Stimulated activated CD8-positive, alpha-beta memory T cell treated with anti-CD3 and anti-CD28 coated beads, Interleukin-4, amount 100 ng/mL, for 48 hours (primary cell): ENCODE measurements around the gene EBF4.
"Not testable (repeated sequence)": the region's sequence is repeated elsewhere in the genome, so short reads cannot be mapped to it uniquely, and the experiment has no call there.

ENCODE experiments used
- DNase-seq: peaks from one replicate; pipeline ENCODE4 v3.0.0-alpha.2; 2020

Gene EBF4

GRCh38 chr20:2680046-2680445 lies 12.5 kb upstream of the EBF4 start:
- no peak for DNase-seq

DNA sequence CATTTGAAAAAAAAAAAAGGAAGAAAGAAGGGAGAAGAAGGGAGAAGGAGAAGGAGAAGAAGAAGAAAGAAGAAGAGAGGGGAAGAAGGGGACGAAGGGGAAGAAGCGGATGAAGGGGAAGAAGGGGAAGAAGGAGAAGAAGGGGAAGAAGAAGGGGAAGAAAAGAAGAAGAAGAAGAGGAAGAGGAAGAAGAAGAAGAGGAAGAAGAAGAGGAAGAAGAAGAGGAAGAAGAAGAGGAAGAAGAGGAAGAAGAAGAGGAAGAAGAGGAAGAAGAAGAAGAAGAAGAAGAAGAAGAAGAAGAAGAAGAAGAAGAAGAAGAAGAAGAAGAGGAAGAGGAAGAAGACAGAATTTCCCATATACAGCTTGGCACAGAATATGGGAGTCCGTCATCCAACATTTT lies 10.5 kb upstream of the EBF4 start:
- DNase-seq, result not testable (repeated sequence)

DNA sequence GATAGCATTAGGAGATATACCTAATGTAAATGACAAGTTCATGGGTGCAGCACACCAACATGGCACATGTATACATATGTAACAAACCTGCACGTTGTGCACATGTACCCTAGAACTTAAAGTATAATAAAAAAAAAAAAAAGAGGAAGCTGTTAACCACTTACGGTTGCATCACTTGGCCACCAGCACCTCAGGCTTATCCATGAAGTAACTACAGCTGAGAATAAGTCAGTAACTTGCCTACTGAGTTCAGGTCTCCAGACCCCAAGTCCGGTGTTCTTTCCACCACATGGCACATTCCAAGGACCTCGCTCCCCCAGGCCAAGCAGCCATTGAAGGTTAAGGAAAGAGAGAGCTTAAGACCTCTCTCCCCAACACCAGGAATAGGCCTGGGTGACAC lies 7.8 kb upstream of the EBF4 start:
- not testable (repeated sequence) for DNase-seq

DNA sequence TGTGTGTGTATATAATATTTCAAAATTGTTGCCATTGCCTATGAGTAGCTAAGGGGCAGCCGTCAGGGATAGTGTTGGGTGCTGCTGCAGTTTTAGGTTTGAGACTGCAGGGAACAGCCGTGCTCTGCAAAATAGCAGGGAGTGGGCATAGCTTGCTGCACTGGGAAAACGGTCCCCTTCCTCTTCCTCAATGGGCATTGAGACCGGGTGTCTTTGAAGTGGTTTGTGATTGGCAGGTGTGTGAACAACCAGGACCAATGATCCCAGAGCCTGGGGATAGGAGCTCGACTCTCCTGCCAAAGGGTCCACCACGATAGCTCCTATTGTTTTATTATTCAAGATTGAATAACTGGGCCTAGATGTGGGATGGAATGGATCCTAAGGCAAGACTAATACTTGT lies 5.1 kb upstream of the EBF4 start:
- DNase-seq, result no peak

- peak; percentile 85 for DNase-seq
Observed at GRCh38 chr20:2688041-2688591, 4.5 kb upstream of the EBF4 start.

DNA sequence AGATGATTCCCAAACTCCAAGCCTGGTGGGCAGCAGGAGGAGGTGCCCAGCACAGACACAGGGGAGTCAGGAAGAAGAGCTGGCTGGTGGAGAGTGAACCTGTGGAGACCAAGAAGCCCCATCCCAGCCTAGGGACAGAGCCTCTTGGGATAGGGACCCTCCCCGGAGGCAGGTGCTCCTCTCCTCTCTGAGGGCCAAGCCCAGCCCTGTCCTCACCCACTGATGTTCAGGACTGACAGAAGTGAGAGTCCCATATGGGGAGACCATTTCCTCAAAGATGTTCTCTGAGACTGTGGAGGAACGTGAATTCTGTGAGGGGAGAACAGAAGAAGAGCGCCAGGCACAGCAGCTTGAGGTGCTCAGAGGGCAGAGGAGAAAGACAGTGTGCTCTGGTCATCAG lies 2.4 kb upstream of the EBF4 start:
- DNase-seq, result no peak

GRCh38 chr20:2690718-2691117 lies 1.9 kb upstream of the EBF4 start:
- DNase-seq, result no peak

DNA sequence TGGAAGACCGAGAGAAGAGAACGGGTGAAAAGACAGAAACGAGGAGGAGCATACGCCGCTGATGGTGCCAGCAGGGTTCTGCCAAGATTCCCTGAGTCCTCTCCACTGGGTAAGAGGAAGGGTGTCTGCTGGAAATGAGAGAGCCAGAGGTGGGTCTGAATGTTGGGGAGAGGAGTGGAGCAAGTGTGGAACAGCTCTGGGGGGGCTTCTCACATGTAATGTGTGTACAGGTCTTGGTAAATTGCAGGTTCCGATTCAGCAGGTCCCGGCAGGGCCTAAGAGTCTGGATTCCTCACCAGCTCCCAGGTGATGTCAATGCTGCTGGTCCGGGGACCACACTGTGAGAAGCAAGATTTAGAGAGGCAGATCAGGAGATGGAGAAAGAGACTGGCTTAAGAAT lies 1.5 kb upstream of the EBF4 start:
- no peak for DNase-seq

DNA sequence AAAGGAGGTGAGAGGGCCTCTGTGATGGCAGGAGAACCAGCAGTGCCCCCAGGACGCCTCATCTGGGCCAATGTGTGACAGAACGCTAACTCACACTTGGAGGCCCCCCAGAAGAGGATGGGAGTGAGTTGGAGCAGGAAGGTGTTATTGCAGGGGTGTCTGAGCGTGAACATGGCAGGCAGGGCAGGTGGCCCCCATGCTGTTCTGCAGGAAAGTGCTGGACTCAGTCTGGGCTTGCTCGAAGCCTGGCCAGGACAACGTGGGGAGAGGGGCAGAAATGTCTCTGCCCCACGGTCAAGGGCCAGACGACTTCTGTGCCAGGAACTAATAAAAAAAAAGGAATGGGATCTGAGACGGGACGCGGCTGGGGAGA lies 931 bp upstream of the EBF4 start:
- no peak for DNase-seq

- no peak for DNase-seq
Observed at GRCh38 chr20:2692886-2693285, 306 bp downstream of the EBF4 start.

DNA sequence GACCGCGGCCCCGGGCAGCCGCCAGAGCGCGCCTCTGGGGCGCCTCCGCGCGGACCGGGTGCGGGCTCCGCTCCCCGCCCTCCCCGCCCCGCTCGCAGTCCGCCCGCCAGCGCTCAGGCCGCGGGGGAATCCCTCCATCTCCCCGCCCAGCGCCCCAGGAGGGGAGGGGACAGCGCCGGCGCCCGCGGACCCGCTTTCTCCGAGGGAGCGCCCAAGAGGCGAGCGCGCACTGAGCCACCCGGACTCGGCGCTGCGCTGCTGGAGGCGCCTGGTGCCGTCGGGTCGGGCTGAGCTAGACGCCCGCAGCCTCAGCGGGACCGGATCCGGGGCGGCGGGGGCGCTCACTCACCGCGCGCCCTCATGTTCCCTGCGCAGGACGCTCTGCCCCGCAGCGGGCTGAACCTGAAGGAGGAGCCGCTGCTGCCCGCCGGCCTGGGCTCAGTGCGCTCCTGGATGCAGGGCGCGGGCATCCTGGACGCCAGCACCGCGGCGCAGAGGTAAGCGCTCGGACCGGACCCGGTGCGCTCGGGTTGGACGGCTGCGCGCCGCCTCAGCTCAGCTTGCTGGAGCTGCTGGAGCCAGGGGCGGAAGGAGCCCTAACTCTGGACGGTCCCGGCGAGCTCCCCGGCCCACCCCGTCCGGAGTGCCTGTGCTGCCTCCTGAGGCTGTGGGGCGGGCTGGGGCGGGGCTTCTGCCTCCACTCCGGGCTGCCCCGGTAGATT lies 867 bp downstream of the EBF4 start:
- DNase-seq, result peak; percentile 61

DNA sequence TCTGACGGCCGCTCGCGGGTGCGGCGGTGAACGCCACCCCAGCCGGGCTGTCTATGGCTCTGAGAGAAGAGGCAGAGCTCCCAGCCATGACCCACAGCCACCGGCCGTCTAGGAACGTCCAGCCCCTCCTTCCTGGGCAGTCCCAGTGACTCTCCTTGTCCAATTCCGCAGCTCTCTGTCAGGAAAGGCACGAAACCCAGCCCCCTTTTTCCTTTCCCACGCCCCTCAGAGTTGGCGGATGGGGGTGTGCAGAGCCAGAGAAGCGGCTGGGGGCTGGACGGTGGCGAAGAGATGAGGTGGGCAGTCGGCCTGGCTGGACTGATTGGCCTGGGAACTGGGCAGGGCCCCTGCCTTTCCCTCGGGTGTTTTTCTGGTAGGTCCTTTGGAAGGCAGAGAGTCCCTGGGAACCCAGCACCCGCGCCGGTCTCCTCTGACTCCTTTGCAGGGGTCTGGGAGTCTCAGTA lies 1.5 kb downstream of the EBF4 start:
- DNase-seq, result no peak

DNA sequence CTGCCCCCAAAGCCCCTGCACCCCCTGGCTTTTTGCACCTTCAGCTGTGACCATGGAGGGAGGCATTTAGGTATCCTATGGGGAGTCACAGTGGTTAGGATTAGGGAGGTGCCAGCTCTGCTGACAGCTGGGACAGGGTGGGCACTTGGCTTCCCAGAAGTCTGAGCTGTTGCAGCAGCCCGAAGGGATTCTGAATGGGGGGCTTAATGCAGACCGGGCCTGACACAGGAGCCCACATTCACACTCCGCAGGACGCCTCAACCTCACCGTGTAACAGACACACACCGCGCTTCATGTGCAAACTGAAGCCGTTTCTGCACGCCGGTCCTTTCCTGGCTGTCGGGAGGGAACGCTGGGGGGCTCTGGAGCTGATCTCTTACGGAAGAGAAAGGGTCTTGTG lies 1.9 kb downstream of the EBF4 start:
- no peak for DNase-seq

DNA sequence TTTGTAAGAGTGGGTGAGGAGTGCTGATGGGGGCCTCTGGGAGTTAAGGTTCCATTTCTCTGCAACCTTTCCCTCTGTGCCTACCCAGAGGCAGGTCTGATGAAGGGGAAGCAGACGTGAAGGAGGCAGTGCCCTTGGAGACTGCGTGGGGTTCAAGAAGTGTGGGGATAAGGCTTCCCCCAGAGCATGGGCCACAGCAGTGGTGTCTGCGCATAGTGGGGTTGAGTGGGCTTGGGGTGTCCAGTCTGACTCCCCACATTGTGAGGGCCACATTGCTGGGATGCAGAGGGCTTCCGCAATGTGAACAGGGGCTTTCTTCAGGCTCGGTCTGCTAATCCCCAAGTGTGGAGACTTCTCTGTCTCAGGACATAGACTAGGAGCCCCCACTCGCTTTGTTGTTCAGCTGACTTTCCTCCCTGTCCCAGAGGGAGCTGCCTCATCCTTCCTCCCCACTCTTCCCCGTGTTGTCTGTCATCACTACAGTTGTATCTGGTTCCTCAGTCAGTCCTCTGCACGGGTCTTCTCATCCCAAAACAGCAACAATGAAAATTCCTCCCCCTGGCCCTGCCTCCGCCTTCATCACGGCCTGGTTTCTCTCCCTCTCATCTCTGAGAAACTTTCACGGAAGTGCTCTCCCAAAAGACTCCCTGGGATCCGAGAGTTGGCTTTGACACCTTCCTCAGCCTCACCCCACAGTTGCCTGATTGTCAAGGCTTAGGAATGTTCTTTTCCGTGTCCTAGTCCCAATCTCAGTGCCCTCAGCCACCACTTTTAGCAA lies 2.8 kb downstream of the EBF4 start:
- DNase-seq, result no peak

- not testable (repeated sequence) for DNase-seq
Observed at GRCh38 chr20:2695984-2696525, 3.5 kb downstream of the EBF4 start.

DNA sequence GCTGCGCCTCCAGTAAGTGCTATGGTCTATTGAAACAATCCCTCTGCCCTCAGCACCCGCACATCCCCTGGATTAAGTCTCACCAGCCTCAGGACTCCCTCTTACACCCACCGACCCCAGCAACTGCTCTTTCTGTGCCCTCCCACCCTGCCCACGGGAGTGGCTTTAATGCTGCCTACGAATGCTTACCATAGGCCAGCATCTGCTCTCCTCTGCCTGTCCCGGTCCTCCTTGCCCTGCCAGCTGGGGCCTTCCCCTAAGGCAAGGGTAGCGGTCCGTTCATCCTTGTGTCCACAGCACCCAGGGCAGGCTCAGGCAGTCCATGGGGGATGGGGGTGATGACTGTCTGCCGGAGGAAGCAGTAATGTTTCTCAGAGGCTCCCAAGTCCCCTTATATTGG lies 4.1 kb downstream of the EBF4 start:
- DNase-seq, result peak; percentile 17

- DNase-seq, result no peak
Observed at GRCh38 chr20:2697768-2698167, 5.2 kb downstream of the EBF4 start.

- DNase-seq, result no peak
Observed at GRCh38 chr20:2698186-2698817, 5.7 kb downstream of the EBF4 start.

GRCh38 chr20:2698912-2699311 lies 6.3 kb downstream of the EBF4 start:
- DNase-seq, result no peak

GRCh38 chr20:2699775-2700413 lies 7.3 kb downstream of the EBF4 start:
- no peak for DNase-seq

DNA sequence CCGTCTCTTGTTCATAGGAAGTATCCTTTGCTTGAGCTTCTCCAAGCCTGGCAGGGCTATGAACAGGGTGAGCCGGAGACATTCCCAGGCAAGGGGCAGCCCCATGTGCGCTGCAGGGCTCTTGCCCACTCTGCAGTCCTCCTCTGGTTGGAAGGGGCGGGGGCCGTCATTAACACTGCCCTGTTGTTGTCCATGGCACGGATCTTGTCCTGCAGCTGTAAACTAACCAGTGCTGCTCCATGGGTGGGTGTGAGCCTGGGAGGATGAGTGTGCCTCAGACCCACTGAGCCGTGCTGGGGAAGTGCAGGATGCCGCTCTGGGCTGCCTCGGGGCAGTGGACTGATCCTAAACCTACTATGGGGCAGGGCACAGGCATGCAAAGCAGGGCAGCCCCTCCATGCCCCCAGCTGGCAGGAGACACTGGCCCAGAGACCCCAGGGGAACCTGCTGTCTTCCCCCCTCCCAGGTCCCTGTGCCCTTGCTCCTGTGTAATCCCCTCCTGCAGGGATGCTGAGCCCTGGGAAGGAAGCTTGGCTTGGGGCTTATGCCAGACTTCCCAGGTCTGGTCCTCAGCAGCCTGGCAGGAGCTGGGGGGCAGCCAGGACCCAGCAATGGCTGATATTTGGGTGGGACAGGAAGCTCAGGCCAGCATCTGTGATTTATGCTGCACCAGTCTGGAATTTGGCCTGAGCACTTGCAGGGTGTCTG lies 8.5 kb downstream of the EBF4 start:
- DNase-seq, result no peak

DNA sequence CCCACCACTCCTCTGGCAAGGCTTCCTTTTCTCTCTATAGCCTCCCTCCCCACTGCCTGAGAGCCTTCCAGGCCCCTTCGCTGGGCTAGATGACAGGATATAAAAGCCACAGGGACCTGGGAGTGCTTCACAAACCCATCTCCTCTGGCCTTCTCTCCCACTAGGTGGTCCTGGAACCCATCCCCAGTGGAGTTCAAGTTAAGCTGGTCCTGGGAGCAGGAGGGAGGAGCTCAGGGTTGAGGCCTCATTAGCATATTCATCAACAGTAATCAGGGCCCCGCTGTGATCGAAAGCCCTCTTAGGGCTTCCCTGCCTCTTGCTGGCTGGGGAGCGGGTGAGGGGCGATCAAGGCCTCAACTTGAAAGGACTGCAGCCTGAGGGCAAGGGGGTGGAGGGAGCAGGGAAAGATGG lies 9.1 kb downstream of the EBF4 start:
- DNase-seq, result no peak
